Erythroblast (primary cell): ENCODE measurements around the gene FAM3B.

Source experiments
- DNase-seq, 2 experiments: peaks; one replicate each; lab custom pipeline; 2025; lab: John Stamatoyannopoulos, UW
- GATA1 ChIP-seq: IDR thresholded peaks from 2 replicates; pipeline ENCODE4 v1.6.1; 2011; ENCODE audit warnings: low read depth, mild to moderate bottlenecking, control low read depth, low read length, moderate library complexity
- POLR2A ChIP-seq: IDR thresholded peaks from 2 replicates; pipeline ENCODE4 v1.6.1; 2011; ENCODE audit warnings: mild to moderate bottlenecking, low read length

Gene FAM3B

DNA sequence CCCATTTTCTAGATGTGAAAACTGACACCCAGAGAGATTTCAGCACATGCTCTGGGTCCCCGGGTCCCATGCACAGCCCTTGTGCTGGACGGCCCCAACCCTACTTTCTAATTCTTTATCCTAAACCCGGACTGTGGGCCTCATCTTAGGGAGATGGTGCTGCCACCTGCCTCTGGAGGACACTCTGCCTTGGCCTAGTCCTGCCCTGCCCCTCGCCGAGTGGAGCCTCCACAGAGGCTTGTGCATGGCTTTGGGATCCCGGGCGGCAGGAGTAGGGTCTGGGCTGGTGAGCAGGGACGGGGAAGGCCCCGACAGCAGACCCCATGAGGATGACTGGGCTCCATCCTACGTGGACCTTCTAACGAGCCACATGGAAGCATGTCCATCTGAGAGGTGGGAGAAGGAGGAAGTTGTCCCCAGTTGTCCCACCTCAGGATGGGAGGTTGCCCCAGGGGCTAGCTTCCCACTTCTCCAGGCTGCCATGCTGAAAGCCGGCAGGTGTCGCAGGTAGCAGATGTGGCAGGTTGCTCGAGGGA is 57.6 kb downstream of the FAM3B start:
- no peak for DNase-seq
- no peak for TF ChIP-seq GATA1
- TF ChIP-seq POLR2A = no peak

GRCh38 chr21:41374867-41375533 is 58.4 kb downstream of the FAM3B start:
- DNase-seq = no peak
- no peak for TF ChIP-seq POLR2A
- TF ChIP-seq GATA1 = no peak

GRCh38 chr21:41375875-41376274 is 59.3 kb downstream of the FAM3B start:
- no peak for DNase-seq
- TF ChIP-seq POLR2A (no peak), GATA1 (no peak)

GRCh38 chr21:41377715-41378114 is 61.1 kb downstream of the FAM3B start:
- no peak for DNase-seq
- TF ChIP-seq POLR2A (no peak), GATA1 (no peak)

DNA sequence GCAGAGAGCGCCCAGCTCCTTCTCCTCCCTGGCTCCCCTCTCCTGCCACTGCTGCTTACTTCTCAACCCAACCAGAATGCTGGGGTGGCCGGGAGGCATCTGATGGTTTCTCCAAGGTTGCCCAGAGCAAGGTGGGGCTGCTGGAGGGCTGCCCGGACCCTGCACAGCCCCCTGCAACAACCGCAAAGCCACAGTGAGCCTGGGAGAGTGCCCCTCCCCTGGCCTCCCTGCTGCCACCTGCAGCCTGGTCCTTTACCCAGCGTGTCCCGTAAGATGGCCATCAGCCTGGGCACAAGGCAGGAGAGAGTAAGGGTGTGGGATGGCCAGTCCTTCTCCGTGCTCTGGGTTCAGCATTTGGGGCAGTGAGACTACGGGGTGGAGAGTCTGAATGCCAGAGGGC is 62.2 kb downstream of the FAM3B start:
- TF ChIP-seq POLR2A (no peak), GATA1 (no peak)
- DNase-seq = no peak

GRCh38 chr21:41379901-41380300 is 63.3 kb downstream of the FAM3B start:
- DNase-seq = no peak

DNA sequence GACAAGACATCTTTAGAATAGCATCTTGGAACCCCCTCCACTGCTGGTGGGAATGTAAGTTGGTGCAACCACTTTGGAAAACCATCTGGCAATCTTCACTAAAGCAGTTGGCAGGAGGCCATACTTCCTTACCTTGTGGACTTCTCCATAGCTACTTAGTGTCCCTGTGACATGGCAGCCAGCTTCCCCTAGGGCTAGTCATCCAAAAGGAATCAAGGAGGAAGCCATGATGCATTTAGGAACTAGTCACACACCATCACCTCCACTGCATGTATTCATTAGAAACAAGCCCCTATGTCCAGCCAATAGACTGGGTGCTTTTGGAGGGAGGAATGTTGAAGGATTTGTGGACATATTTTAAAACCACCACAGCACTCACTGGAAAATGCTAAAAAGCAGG is 65.1 kb downstream of the FAM3B start:
- TF ChIP-seq POLR2A (no peak), GATA1 (no peak)
- DNase-seq = no peak

More at GRCh38 chr21:41379901-41380300, 63.3 kb downstream of the FAM3B start:
- TF ChIP-seq POLR2A = no peak

GRCh38 chr21:41387042-41387819 is 70.6 kb downstream of the FAM3B start:
- TF ChIP-seq POLR2A (no peak), GATA1 (no peak)
- no peak for DNase-seq

DNA sequence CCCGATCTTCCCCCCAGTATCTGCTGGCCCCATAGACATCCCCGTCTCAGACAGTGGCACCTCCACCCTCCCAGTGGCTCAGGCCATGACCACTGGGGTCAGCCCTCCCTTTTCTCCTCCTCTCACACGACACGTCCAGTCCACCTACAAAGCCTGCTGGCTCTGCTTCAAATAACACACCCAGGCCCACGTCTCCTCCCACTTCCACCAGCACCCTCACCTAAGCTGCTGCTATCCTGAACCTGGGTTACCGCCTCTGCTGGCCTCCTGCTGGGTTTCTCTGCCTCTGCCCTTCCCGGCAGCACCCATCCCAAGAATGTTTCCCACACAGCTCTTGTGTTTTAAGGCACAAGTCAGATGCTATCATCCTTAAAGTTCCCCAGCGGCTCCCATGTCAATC is 71.2 kb downstream of the FAM3B start:
- TF ChIP-seq GATA1 (no peak), POLR2A (no peak)
- no peak for DNase-seq

GRCh38 chr21:41388259-41388658 is 71.7 kb downstream of the FAM3B start:
- no peak for TF ChIP-seq POLR2A
- no peak for TF ChIP-seq GATA1
- no peak for DNase-seq

- TF ChIP-seq POLR2A (no peak), GATA1 (no peak)
- DNase-seq = no peak
Measured at GRCh38 chr21:41390043-41390639, 73.5 kb downstream of the FAM3B start.

DNA sequence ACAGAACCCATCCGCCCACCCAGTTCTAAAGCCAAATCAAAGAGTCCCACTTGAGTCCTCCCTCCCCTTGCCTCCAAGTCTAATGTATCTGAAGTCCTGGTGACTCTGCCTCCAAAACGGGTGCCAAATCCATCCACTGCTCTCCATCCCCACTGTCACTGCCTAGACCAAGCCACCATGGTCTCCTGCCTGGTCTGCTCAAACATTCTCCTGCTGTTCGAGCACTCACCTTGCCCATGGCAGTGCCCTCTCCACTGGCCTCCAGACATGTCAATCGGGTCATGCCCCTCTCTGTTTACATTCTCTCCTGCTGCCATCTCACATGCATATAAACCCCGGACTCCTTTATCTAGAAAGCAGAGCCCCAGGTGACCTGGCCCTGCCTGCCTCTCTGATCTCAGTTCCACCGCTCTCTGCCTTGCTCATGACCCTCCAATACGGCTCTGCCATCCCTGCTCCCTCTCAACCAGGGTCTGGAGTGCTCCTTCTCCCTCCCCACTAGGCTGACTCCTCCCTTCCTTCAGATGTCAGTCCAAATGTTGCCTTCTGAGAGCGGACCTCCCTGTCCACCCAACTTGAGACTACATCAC is 77.4 kb downstream of the FAM3B start:
- TF ChIP-seq POLR2A (no peak), GATA1 (no peak)
- DNase-seq = no peak

- DNase-seq = no peak
- TF ChIP-seq POLR2A (no peak), GATA1 (no peak)
Measured at GRCh38 chr21:41396558-41397075, 80.0 kb downstream of the FAM3B start.
